Measurements from ENCODE around the gene PSMB7.
A peak's percentile ranks its signal among the peaks of the same experiment; 100 is the strongest.

PSMB7 gene

DNA sequence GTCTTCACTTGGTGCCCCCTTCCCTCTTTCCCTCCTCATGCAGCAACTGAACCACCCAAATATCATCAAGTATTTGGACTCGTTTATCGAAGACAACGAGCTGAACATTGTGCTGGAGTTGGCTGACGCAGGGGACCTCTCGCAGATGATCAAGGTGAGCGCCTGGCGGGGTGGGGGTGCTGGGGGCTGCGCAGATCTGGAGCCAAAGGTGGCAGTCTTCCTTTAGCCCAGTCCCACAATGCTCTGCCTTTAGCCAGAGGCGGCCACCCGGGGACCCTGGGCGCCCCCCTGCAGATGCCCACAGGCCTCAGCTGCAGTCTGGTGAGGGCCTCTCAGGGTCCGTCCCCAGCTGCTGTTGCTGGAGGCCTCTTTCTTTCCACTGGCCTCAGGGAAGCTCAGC, 93.8 kb downstream of the PSMB7 start:
- DNase-seq = no peak

DNA sequence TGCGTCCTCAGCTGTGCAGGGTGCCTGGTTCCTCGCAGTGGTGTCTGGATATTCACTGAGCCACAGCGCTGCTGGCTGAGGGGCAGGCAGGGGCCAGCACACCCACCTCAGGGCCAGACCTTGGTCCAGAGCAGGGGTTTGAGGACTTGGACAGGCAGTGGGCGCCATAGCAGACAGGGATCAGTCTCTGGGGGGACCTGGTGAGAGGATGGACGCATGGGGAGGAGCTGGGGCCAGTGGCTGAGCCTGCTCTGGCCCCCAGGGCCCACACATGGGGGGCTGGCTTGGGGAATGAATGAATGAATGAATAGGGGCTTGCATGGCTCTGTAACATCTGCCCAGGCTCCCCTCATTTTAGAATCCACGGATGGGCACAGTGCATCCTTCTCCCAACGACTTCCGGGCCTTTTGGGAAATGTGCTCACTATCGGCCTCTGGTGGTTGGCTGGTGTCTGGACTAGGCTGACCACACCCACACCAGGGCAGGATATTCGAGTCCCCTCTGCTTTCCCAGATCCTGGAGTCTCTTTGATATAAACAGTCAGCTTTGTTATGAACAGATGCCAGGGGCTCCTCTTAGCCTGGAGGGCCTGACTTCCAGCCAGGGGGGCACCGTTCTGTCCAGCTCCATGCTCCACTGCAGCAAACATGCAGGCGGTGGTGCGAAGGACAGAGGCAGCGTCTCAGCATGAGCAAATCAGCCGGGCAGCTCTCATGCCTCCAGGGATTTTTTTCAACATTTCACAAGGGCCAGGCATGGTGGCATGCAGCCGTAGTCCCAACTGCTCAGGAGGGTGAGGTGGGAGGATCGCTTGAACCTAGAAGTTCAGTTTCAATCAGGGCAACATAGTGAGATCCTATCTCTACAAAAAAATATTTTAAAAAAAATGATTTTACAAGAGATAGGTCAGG, 94.9 kb downstream of the PSMB7 start:
- peak; percentile 30 for DNase-seq

DNA sequence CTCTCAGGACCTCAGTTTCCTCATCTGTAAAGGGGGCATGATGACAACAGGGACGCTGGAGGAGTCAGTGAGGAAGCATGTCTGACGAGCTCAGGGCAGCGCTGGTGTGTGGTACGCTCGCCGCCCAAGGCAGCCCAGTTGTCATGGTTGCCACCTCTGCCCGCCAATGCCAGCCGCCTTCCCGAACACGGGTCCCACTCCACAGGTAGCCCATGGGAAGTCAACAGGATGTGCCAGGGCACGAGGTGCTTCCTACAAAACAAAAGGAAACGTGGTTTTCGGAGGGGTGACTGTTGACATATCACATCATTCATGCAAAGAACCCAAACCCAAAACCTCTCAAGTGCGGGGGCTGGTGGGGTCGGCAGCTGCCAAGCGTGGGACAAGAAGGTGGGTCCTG, 99.4 kb downstream of the PSMB7 start:
- DNase-seq = no peak

DNA sequence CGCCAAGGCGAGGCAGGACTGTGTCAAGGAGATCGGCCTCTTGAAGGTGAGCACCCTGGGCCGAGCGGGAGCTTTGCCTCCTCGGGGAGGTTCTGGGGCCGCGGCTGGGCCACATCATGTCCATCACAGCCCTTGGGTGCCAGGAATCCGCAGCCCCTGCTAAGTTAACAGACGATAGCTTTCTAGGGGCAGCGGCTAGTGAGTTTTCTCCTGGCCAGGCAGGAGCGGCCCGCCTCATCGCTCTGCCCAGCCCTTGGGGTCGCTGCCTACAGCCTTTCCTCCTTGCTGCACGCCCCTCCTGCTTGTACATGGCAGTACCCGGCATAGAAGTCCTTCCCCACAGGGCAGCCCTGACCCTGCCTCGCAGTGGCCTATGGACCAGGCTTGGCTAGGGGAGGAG, 101.3 kb downstream of the PSMB7 start:
- no peak for DNase-seq

DNA sequence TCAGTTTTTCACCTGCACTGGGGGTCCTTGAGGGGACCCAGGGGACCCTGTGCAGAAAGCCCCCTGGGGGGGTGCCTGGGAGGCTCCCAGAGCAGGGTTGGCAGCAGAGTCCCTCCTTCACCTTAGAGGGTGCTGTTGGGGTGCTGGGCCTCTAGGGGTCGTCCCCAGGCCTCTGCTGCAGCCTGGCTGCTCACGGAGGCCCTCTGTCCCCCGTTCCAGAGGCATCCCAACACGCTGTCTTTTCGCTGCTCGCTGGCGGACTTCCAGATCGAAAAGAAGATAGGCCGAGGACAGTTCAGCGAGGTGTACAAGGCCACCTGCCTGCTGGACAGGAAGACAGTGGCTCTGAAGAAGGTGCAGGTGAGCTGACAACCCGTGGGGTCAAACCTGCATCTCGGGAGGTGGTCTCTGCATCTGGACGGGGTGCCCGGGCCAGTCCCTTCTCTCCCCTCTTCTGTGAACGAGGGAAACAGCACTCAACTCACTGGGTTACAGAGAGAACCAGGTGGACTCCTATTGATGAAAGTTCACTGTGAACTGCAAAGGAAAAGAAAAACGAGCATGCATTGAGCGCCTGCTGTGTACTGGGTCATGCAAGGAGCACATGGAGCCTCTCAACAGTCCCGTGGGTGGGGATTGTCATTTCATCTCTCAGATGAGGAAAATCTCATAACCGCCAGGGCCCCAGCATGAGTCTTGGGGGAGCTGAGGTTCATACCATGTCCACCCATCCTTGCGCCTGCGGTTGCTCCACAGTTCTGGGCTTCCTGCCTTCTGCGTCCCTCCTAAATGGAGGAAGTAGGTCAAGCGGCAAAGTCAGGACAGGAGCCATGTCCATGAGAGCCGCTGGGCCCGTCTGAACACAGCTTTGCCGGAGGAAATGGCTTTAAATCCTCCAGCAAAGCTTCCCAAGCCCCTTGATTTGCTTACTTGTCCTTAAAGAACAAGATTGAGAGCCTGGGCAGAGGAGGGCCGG, 102.7 kb downstream of the PSMB7 start:
- no peak for DNase-seq

DNA sequence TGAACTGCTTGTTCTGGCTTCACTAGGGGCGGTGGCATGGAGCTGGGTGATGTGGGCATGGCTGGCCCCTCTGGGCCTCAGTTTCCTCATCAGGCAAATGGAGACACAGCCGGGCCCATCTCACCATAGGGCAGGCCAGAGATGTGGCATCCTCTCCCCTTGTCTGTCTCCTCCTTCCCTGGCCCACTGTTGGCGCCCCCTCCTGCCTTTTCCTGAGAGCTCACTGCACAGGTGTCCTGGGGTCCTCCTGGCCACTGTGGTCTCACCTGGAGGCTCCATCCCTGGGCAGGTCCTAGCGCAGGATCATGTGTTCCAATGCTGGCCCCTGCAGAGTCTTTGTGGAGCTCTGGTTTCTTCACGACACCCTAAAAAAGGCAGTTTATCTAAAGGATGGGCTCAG, 104.0 kb downstream of the PSMB7 start:
- DNase-seq = no peak

DNA sequence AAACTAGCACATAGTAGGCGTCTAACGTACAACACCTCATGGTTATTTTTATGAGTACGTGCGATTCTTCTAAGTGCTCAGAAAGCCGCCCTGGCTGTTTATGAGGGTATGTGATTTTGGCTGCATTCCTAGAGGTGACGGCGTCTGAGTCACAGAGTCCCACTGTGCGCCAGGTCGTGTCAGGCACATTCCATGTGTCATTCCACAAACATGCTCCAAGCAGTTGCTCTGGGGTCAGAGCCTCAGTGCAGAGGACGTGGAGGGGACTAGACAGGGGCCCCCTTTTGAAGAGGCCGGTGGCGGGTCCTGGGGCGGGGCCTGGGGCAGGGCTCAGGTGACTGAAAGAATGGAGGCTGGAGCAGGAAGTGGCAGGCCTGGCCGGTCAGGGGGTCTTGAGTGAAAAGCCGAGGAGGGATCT, 105.6 kb downstream of the PSMB7 start:
- DNase-seq = no peak

DNA sequence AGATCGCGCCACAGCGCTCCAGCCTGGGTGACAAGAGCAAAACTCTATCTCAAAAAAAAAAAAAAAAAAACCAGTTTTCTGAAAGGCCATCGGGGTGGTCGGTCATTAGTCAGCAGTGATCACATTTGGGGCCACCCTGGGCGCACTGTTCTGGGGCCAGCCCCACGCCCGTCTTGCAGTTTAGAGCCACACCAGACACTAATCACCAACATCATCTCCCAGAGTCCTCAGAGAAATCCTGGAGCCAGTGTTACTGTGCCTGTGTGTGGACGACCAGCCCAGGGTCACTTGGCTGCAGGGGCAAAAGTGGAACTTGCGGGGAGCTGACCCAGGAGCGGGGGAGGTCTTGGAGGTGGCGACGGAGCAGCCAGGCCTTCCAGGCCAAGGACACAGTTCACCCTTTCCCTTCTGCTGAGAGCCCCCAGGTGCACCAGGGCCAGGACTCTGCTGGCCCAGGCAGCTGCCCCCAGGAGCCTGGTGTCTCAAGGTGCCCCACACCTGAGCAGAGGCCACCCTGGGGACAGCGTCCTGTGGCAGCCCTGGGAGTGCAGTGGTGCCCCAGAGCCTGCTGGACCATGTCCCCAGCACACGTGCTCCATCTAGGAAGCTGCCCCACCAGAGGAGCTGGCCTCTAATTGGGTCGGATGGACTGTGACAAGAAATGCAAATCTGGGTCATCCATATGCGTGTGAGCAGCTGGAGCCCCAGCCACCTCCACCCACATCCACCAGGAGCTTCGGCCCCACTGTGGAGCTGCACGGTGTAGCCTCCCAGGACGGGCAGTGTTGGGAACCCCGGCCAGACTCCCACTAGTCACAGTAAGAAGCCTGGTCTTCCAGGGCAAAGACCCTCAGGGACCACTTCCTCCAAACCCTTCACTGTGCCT, 106.4 kb downstream of the PSMB7 start:
- DNase-seq = no peak

DNA sequence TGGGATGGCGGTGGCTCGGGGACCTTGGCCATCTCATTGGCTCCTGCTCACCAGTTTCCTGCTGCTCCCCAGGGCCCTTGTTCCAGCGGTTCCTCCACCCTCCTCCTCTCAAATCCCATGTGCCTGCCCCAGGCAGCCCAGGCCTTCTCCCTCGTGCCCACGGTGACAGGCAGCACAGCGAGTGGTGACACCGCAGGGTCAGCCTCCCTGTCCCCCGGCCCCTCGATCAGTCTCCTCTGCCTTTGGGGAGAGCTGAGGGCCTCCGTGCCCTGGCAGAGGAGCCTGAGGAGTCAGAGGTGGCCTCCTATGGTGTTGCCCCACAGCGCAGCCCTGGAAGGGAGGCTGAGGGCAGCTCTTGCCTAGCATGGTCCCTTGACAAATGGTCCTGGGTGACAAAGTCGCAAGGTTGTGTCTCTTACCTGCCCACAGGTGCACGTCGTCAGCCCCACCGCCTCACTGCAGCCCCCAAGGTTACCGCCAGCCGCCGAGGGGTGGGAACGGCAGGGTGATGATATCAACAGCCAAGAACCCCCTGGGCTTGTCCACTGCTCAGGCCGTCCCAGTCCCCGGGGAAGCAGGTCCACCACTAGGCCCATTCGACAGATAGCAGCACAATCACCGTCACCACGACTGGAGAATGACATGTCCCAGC, 107.7 kb downstream of the PSMB7 start:
- DNase-seq = no peak

DNA sequence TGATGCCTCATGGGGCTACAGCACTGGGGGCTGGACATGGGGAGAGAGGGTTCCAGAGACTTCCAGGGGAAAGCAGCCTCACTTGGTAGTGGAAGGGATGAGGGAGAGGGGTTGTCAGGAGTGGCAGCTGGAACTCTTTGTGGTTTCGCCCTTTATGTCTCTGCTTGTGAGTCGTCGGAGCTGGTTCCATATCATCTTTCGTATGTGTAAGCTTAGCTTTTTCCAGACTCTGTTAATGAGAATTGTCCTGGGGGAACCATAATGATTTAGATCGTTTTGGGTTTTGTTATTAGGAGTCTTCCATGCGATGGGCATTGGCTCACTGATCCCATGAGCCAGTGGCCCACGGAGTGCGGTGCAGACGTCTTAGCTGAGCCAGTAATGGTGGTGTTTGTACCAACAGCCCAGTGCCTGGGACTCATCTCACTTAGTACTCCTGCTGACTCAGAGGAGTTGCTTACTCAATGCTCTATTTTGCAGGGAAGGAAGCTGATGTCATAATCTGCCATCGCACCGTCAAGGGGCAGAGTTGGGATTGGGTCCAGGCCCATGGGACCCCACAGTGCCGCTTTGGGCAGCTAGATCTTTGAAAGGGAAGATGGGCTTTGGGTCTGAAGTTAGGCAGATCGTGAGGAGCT, 109.0 kb downstream of the PSMB7 start:
- no peak for DNase-seq

DNA sequence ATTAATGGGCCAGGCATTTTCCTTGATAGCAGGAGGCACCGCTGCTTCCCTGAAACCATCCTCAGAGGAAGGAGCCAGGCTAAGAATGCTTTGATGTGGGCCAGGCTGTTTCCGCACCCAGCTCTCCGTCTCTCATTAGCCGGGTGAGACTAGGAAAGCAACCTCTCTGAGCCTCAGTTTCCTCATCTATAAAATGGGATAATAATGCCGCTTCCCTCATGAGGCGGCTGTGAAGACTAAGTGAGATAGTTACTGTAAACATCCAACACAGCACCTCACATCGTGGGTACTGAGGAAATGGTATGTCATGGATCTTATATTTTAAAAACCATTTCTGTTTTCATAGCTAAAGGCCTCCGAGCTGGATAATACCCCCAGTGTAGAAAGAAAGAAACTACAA, 111.0 kb downstream of the PSMB7 start:
- no peak for DNase-seq

DNA sequence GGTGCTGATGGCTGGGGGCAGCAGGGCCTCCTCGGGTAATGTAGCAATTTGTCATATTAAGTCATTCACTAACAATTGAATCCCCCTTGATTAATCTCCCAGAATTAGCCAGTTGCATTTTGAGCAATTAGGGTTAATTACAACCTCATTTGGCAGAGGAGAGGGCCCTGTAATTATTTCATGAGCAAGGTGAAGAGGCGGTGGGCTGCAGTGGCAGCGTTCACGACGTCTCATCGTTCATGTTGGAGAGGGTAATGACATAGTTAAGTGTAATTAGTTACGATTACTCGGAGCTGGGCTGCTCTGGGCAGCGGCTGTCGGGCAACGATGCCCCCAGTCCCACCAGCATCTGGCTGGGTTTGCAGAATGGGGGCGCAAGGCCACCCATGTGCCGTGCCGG, 111.5 kb downstream of the PSMB7 start:
- no peak for DNase-seq
